Stimulated activated CD8-positive, alpha-beta memory T cell treated with anti-CD3 and anti-CD28 coated beads, Interleukin-7, amount 100 ng/mL, for 48 hours (primary cell): ENCODE results near the gene CTNNBIP1.
"Not testable (repeated sequence)": the region's sequence is repeated elsewhere in the genome, so short reads cannot be mapped to it uniquely, and the experiment has no call there.

ENCODE experiments used
- DNase-seq, 2 donors: peaks; one replicate each; pipeline ENCODE4 v3.0.0-alpha.2; 2020; ENCODE audit warnings: low read depth in 1 of 2; ENCODE audit errors: extremely low read depth in 1 of 2

The CTNNBIP1 gene

GRCh38 chr1:9910076-9910422 is at the start of gene CTNNBIP1:
Gene CTNNBIP1, minus strand, starts transcription at chr1:9910269. Its CDS starts 38,205 bp downstream, at chr1:9872064.
- no peak for DNase-seq

- no peak for DNase-seq
These were observed 47.7 kb upstream of the CTNNBIP1 start for GRCh38 chr1:9957726-9958125.

GRCh38 chr1:9946315-9946714 is 36.2 kb upstream of the CTNNBIP1 start:
- DNase-seq, result no peak

GRCh38 chr1:9942939-9943788 is 33.1 kb upstream of the CTNNBIP1 start, which contains the start of the genes LZIC and NMNAT1:
Gene LZIC, minus strand, starts transcription at chr1:9943391. Its CDS starts 6,772 bp downstream, at chr1:9936619.
Gene NMNAT1, plus strand, starts transcription at chr1:9943475. Its CDS starts 28,599 bp downstream, at chr1:9972074.
- peak; percentile 89 to 90 for DNase-seq

- DNase-seq, result no peak
These were observed 32.4 kb upstream of the CTNNBIP1 start for GRCh38 chr1:9942399-9942938.

- DNase-seq, result no peak
These were observed 19.6 kb upstream of the CTNNBIP1 start for GRCh38 chr1:9929431-9930385.

- DNase-seq, result no peak
These were observed 17.2 kb upstream of the CTNNBIP1 start for GRCh38 chr1:9927259-9927658.

- no peak for DNase-seq
These were observed 12.3 kb upstream of the CTNNBIP1 start for GRCh38 chr1:9922342-9922741.

GRCh38 chr1:9920606-9921005 is 10.5 kb upstream of the CTNNBIP1 start:
- no peak for DNase-seq

GRCh38 chr1:9917901-9918300 is 7.8 kb upstream of the CTNNBIP1 start:
- DNase-seq, result no peak

- not testable (repeated sequence) for DNase-seq
These were observed 7.4 kb upstream of the CTNNBIP1 start for GRCh38 chr1:9917495-9917894.

GRCh38 chr1:9916452-9916851 is 6.4 kb upstream of the CTNNBIP1 start:
- no peak for DNase-seq

- no peak for DNase-seq
These were observed 4.5 kb upstream of the CTNNBIP1 start for GRCh38 chr1:9914610-9914937.

GRCh38 chr1:9912264-9912936 is 2.3 kb upstream of the CTNNBIP1 start:
- DNase-seq, result no peak

GRCh38 chr1:9910423-9911178 is 532 bp upstream of the CTNNBIP1 start:
- peak; percentile 100 for DNase-seq

GRCh38 chr1:9909234-9910046 is 629 bp downstream of the CTNNBIP1 start:
- DNase-seq, result peak; percentile 13 to 55

- no peak for DNase-seq
These were observed 1.2 kb downstream of the CTNNBIP1 start for GRCh38 chr1:9908871-9909233.

GRCh38 chr1:9907441-9907840 is 2.6 kb downstream of the CTNNBIP1 start:
- DNase-seq, result no peak

GRCh38 chr1:9906466-9906865 is 3.6 kb downstream of the CTNNBIP1 start:
- DNase-seq, result no peak
